Epithelial cell of esophagus (primary cell): ENCODE data around the gene SLC22A23.
A peak's percentile ranks its signal among the peaks of the same experiment; 100 is the strongest.
"Not testable (repeated sequence)": the region's sequence is repeated elsewhere in the genome, so short reads cannot be mapped to it uniquely, and the experiment has no call there.

Source experiments
- DNase-seq: peaks from one replicate; pipeline ENCODE4 v3.0.0; 2010; ENCODE audit warnings: low read depth
- H3K4me3 ChIP-seq: 2 replicates; pipeline ENCODE4 v1.5.1; 2011; ENCODE audit warnings: mild to moderate bottlenecking, low read length, control low read depth
- CTCF ChIP-seq: IDR thresholded peaks from 2 replicates; pipeline ENCODE4 v1.5.1; 2011; ENCODE audit warnings: low read depth, mild to moderate bottlenecking, low read length, control low read depth, inconsistent platforms; ENCODE audit not compliant: insufficient read depth; ENCODE audit errors: missing control alignments

Gene SLC22A23

GRCh38 chr6:3245216-3245615 is 211.6 kb downstream of the SLC22A23 start:
- no peak overlapping the region for H3K4me3 ChIP-seq
- no peak for TF ChIP-seq CTCF
- DNase-seq: no peak

GRCh38 chr6:3244832-3245161 is 212.1 kb downstream of the SLC22A23 start:
- not testable (repeated sequence) for H3K4me3 ChIP-seq, DNase-seq

DNA sequence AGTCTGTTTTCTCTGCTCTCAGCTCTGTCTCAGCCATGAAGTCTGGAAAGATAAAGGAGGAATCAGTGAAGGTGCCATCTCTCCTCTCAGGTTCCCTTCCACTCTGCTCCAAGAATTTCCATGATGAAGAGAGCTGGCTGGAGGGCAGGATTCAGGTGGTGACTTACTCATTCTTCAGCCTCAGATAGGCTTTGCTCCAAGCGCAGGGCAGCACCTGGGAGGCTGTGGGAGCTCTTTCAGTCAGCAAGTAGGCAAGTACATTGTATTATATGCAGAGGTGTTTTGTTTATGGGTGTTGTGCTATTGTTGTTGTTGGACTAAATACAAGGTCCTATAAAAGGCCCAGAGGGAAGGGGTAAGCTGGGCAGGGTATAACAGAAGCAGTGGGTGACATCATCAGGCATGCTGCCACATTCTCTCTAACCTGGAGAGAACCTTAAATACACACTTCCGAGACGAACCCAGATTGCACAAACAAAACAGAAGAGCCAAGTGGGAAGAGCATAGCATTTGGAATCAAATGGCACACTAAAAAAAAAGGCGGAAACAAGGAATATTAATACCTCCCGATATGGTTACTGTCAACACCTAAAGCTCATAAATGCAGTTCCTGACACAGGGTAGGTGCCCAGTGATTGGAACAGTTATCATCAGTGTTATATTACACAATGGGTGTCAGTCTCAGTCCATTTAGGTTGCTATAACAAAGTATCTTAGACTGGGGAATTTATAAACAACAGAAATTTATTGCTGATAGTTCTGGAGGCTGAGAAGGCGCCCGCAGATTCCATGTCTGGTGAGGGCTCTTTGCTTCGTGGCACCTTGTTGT is 212.6 kb downstream of the SLC22A23 start:
- no peak overlapping the region for H3K4me3 ChIP-seq
- no peak for TF ChIP-seq CTCF
- DNase-seq: peak; percentile 31

- no peak for DNase-seq
- no peak overlapping the region for H3K4me3 ChIP-seq
- no peak for TF ChIP-seq CTCF
Observed at GRCh38 chr6:3242768-3243167, 214.1 kb downstream of the SLC22A23 start.

DNA sequence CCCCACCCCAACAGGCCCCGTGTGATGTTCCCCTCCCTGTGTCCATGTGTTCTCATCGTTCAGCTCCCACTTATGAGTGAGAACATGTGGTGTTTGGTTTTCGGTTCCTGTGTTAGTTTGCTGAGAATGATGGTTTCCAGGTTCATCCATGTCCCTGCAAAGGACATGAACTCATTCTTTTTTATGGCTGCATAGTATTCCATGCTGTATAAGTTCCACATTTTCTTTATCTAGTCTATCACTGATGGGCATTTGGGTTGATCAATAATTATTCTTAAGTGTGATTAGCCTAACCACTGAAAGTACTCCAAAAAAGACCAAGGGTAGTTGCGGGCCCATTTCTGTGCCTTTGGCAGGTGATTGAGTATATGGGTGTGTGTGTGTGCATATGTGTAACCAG is 215.1 kb downstream of the SLC22A23 start:
- H3K4me3 ChIP-seq, DNase-seq: not testable (repeated sequence)

DNA sequence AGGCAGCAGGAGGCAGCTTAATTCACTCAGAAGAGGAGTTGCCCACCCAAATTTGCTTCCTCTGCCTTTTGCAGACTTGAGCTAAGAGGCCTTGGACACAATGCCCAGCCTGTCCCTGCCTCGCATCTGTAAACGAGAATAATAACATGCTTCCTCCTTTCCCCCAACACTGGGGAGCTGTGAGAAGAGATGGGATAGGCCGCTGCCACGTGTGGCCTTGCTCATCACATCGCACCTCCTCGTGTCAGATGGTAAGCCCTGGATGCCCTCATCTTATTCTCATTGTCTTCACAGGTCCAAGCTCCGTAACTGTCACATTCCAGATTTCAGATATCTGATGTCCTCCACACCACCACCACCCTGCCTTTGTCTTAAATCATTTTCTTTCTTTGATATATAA is 216.3 kb downstream of the SLC22A23 start:
- no peak for DNase-seq
- TF ChIP-seq CTCF: no peak
- H3K4me3 ChIP-seq: no peak overlapping the region

DNA sequence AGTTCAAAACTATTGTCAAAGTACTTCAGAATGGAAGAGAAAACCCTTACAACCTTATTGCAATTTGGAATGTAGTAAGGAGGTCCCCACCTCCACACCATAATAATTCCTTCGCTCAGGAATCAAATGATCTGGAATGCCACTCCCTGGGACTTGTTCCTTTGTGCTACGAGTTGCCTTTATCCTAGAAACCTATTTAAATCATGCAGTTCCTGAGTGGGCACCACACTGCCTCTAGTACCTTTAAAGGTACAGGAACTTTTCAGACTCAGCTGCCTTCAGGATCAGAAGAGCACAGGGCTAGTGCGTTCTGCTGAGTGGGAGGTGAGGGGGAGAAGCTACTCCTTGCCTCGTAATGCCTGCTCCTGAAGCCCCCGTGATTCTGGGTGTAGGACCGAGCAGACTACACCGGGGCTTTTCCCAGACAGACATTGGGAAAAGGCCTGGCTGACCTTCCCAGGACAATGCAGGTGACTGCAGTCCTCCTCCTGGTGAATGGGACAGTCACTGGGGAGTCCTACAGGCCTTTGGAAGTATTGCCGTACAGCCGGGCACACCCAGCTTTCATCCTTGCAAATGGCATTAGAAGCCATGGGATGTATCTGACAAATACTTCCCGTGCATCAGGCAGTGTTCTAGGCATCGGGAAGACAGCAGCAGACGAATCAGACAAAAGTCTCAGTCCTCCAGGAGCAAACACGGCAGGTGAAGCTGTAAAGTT is 217.6 kb downstream of the SLC22A23 start:
- DNase-seq: no peak
- TF ChIP-seq CTCF: peak; percentile 40
- no peak overlapping the region for H3K4me3 ChIP-seq

DNA sequence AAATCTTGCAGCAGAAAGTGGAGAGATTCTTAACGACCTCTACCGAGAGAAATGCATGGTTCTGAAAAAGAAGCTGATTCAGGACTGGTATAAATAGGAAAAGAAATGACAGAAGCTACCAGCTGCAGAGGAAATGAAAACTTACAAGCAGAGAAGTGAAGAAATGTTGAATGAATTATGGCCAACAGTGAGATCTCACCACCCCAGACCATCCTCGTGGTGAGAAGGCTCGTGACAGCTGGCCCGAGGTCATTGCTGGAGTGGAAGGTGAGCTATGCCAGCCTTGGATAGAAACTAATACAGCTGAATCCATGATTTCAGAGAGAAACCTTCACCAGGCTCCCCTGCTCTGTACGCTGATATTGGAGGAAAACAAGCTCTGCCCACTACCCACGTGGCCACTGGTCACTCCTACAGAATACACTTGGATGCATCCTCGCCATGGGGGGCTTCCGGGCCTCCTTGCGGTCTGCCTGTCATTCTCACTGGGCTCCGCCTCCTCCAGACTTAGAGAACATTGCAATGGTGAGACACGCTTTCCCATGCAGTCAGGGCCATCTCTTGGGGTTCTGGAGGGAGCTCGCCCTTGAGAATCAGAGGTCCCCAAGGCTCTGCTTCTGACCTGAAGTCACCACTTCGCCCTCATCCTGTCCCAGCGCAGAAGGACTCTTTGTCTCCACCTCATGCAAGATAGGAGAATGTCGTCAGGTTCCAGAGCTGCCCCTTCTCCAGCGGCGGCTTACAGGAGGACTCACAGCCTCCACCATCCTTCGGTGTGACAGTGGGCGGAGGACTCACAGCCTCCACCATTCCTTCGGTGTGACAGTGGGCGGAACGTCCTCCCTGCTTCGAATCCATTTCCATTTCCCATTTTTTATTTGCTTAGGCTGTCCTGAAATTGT is 218.8 kb downstream of the SLC22A23 start:
- DNase-seq: no peak

More for the DNA sequence above, 218.8 kb downstream of the SLC22A23 start:
- H3K4me3 ChIP-seq: no peak overlapping the region
- TF ChIP-seq CTCF: no peak
